Activated T-cell treated with anti-CD3 and anti-CD28 coated beads for 48 hours (primary cell): Measurements from ENCODE around the gene PCSK1N.
"Not testable (repeated sequence)": the region's sequence is repeated elsewhere in the genome, so short reads cannot be mapped to it uniquely, and the experiment has no call there.

ENCODE experiments used
- DNase-seq: peaks from one replicate; pipeline ENCODE4 v3.0.0-alpha.2; 2020; ENCODE audit warnings: low read depth

PCSK1N gene, protein sequence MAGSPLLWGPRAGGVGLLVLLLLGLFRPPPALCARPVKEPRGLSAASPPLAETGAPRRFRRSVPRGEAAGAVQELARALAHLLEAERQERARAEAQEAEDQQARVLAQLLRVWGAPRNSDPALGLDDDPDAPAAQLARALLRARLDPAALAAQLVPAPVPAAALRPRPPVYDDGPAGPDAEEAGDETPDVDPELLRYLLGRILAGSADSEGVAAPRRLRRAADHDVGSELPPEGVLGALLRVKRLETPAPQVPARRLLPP

DNA sequence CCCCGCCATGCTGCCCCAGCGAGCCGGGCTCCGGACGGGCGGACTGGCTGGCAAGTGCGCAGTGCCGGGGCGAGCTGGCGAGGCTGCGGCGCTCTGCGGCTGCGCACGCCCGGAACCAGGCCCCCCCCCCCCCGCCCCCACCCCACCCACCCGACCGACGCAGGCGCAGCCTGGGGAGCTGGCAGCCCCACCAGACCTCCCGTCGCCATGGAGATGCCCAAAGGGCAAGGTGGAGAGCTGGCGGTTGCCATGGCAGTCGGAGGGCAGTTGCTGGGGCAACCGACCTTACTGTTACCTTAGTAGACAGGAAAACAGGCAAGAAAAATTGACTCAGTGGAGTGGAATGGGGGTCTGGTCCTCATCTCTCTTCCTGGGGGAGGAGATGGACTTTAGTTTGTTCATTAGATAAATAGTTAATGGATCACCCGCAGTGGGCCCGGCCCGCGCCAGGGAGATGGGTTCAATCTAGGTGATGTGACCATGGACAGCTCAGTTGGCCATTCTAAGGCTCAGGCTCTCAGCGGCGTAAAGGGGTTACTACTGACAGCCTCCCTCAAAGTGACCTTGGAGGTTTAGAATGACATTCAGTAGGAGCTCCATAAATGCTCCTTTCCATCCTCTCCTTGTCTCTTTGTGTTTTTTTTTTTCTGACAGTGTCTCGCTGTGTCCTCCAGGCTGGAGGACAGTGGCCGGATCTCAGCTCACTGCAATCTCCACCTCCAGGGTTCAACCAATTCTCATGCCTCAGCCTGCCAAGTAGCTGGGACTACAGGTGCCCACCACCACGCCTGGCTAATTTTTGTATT is at the start of gene PCSK1N:
Gene PCSK1N, minus strand, starts transcription at position 87 of the 806 bp plus-strand sequence. Its CDS starts 78 bp downstream, at position 9.
- no peak for DNase-seq

GRCh38 chrX:48883729-48884128 is 48.3 kb upstream of the PCSK1N start:
- DNase-seq, result no peak

DNA sequence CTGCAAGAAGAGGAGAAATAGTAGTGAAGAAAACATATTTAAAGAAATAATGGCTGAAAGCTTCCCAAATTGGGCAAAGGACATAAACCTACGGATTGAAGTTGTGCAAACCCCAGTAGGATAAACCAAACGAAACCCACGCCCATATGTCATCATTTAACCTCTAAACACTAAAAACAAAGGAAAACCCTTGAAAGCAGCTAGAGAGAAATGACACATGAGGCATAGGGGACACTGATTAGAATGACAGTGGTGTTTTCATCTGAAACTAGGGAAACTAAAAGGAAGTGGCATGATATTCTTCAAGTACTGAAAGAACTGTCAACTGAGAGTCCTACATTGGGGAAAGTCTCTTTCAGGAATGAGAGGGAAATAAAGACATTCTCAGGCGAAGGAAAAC is 41.5 kb upstream of the PCSK1N start:
- not testable (repeated sequence) for DNase-seq

DNA sequence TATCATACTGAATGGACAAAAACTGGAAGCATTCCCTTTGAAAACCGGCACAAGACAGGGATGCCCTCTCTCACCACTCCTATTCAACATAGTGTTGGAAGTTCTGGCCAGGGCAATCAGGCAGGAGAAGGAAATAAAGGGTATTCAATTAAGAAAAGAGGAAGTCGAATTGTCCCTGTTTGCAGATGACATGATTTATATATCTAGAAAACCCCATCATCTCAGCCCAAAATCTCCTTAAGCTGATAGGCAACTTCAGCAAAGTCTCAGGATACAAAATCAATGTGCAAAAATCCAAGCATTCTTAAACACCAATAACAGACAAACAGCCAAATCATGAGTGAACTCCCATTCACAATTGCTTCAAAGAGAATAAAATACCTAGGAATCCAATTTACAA is 36.6 kb upstream of the PCSK1N start:
- not testable (repeated sequence) for DNase-seq

DNA sequence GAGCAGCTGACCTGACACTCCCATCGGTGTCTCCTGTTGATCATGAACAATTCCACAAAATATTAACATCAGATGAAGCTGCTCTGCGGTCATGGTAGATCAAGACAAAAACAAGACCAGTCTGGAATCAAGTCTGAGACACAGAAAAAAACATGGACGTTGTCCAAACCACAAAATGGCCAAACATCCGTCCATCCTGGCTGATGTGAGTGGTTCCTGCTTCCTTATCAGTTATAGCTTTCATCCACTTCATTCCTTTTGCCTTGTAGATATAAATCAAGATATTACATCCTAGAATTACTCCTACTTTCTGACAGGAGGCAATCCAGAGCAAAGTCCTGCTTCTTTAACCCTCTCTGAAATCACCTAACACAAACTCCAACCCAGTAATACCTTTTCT is 28.8 kb upstream of the PCSK1N start:
- DNase-seq, result no peak

DNA sequence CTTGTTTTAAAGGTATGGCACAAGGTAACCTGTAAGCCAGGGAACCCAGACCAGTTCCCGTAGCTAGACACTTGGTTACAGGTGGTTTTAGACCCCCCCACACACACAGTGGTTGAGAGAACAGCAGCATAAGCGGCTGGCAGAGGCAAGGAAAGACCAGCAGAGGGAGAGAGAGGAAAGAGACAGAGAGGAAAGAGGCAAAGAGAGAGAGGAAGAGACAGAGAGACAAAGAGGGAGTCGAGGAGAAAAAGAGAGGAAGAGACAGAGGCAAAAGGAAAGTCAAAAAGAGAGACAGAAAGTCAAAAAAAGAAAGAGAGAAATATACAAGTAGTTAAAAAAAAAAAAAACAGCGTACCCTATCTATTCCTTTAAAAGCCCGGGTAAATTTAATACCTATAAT is 19.5 kb upstream of the PCSK1N start:
- DNase-seq, result no peak

DNA sequence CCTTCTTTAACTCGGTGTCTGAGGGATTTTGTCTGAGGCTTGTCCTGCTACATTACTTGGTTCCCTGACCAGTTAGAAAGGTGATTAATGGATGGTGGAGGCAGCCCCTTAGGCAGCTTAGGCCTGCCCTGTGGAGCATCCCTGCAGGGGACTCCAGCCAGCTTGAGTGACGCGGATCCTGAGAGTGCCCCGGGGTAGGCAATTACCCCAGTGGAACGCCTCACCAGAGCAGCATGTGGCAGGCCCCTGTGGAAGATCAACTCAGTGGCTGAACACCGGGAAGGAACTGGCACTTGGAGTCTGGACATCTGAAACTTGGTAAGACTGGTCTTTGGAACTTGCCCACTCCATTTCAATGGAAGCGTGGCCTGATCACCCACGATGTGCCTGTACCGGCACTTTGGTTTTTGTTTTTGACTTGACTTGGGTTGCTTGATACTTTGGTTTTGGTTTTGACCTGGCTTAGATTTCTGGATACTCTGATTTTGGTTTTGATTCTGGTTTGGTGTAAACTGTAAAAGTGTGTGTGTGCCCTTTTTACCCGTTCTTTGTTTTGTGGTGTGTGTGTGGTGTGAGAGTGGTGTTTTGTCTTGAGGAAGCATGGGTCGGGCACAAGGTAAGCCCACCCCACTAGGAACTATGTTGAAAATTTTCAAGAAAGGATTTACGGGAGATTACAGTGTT is 18.9 kb upstream of the PCSK1N start:
- DNase-seq, result not testable (repeated sequence)

DNA sequence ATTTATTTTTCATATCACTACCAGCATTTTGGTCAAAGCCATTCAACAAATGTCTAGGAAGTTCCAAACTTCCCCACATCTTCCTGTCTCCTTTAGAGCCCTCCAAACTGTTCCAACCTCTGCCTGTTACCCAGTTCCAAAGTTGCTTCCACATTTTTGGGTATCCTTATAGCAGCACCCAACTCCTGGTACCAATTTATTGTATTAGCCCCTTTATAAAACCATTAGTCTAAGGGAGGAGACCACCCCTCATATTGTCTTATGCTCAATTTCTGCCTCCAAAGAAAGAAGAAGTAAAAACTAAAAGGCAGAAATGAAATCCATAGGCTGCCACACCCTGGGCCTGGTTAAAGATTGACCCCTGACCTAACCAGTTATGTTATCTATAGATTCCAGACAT is 18.1 kb upstream of the PCSK1N start:
- DNase-seq, result not testable (repeated sequence)

DNA sequence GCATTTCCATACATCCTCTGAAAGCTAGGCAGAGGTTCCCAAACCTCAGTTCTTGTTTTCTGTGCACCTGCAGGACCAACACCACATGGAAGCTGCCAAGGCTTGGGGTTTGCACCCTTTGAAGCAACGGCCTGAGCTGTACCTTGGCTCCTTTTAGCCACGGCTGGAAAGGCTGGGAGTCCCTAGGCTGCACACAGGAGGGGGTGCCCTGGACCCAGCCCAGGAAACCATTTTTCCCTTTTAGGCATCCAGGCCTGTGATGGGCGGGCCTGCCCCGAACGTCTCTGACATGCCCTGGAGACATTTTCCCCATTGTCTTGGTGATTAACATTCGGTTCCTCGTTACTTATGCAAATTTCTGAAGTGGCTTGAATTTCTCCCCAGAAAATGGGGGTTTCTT is 17.4 kb upstream of the PCSK1N start:
- no peak for DNase-seq

DNA sequence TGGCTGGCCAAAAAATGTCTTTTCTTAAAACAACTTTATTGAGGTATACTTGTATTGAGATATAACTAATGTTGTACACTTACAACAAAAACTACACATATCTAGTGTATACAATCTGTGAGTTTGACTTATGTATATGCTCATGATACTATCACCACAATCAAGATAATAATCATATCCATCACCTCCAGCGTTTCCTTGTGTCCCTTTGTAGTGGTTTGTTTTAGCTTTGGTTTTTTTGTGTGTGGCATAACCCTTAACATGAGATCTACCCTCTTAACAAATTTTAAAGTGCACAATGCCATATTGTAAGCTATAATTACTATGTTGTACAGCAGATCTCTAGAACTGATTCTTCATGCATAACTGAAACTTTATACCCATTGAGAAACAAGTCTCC is 13.4 kb upstream of the PCSK1N start:
- no peak for DNase-seq

DNA sequence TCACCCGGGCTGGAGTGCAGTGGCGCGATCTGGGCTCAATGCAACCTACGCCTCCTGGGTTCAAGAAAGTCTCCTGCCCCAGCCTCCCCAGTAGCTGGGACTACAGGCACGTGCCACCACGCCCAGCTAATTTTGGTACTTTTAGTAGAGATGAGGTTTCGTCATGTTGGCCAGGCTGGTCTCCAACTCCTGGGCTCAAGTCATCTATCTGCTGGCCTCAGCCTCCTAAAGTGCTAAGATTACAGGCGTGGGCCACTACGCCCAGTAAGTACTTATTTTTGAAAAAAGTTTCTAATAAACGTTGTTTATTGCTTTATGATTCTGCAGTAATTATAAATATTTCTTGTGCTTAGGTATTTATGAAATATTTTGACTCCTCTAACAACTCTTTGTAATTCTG is 4.3 kb upstream of the PCSK1N start:
- DNase-seq, result no peak

- no peak for DNase-seq
Measured at GRCh38 chrX:48834383-48834709, 1.1 kb downstream of the PCSK1N start.

GRCh38 chrX:48833542-48834138 is 1.8 kb downstream of the PCSK1N start:
- no peak for DNase-seq

GRCh38 chrX:48831909-48832291 is 3.5 kb downstream of the PCSK1N start:
- DNase-seq, result no peak

GRCh38 chrX:48831136-48831908 is 4.1 kb downstream of the PCSK1N start:
- DNase-seq, result no peak

DNA sequence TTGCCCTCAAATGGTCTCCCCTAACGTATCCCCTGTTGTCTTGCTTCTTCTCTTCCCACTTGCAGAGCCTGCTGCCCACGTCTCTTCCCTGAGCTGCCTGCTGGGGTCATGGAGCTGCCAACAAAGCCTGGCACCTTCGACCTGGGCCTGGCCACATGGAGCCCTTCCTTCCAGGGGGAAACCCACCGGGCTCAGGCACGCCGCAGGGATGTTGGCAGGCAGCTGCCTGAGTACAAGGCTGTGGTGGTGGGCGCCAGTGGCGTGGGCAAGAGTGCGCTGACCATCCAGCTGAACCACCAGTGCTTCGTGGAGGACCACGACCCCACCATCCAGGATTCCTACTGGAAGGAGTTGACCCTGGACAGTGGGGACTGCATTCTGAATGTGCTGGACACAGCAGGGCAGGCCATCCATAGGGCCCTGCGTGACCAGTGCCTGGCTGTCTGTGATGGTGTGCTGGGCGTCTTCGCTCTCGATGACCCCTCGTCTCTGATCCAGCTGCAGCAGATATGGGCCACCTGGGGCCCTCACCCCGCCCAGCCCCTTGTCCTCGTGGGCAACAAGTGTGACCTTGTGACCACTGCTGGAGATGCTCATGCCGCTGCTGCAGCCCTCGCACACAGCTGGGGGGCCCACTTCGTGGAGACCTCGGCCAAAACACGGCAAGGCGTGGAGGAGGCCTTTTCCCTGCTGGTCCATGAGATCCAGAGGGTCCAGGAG is 6.2 kb downstream of the PCSK1N start:
- no peak for DNase-seq

GRCh38 chrX:48827654-48827968 is 7.8 kb downstream of the PCSK1N start:
- no peak for DNase-seq

DNA sequence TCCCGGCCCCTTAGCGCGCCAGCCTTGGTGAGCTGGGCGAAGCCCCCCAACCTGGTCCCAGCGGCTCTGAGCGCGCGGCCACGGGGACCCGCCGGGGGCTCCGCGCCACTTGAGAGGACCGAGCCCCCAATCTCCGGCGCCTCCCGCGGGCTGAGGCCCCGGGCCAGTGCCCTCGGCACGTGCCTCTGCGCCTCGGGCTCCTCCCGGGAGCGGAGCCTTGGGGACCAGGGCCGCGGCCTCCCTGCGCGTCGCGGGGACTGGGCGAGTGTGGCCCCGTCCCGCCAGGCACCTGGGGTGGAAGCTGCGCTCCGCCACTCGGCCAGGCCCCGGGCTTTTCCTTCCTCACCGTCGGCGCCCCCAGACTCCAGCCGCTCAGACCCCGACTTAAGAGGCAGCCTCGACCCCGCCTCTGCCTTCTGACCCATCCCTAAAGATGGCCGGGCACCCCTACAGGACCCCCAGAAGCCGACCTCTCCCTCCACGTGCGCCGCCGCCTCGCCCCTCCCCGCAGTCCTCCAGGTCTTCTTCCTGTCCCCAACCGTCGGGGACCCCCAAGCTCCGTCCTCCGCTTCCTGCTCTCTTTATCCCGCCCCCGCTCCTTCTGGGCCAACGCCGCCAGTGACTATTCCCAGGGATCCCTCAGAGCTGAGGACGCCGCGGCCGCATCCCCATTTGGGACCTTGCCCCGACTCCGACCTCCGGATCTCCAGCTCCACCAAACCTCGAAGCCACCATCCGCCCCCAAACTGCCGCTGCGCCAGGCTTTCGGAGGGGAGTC is 8.3 kb downstream of the PCSK1N start:
- no peak for DNase-seq

- DNase-seq, result no peak
Measured at GRCh38 chrX:48826135-48826875, 9.1 kb downstream of the PCSK1N start, which contains the start of gene ERAS. ERAS (plus strand) TSS chrX:48826513; CDS start chrX:48829124, 2,611 bp downstream.

GRCh38 chrX:48824066-48824465 is 11.3 kb downstream of the PCSK1N start:
- DNase-seq, result no peak
